ENCODE measurements around the gene SMTN. TPM values are rescaled to one million over a fixed set of nuclear protein-coding genes. Genes with fewer than 3 reads are reported as not detected.
"Not testable (repeated sequence)": the region's sequence is repeated elsewhere in the genome, so short reads cannot be mapped to it uniquely, and the experiment has no call there.

SMTN gene
- total RNA-seq, 4 donors from 2014 or later: 171 to 341 (median 219) TPM

DNA sequence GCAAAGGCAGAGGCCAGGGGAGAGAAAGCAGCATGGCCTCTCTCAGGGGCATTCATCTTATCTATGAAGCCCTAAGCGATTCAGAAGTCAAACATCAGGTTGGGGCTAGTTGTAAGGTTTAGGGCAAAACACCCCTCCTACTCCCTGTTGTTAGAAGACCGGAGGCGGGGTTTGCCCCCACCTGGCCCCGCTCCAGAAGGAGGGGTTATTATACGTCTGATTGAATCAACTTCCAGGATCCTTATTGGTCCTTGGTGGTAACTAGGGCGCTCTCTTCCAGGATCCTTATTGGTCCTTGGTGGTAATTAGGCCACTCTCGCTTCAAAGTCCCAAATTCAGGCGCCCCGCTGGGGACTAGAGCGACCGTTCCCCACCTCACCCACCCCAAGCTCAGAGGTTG lies 12.1 kb upstream of the SMTN start:
- Histone ChIP-seq H3K27ac (no peak overlapping the region), H3K4me1 (no peaks in the 10 kb centered on the region), H3K4me3 (no peak overlapping the region), H3K27me3 (no peaks in the 10 kb centered on the region), H3K9me3 (no peaks in the 10 kb centered on the region), H3K36me3 (no peaks in the 10 kb centered on the region)
- intact Hi-C loops (cut with DNase I; ENCODE audit: low total_unique reads): no loop called here
- DNase-seq: no peak
- no peak for TF ChIP-seq POLR2A (IDR thresholded peaks at IDR 0.05)
- TF ChIP-seq, protein P1, sequence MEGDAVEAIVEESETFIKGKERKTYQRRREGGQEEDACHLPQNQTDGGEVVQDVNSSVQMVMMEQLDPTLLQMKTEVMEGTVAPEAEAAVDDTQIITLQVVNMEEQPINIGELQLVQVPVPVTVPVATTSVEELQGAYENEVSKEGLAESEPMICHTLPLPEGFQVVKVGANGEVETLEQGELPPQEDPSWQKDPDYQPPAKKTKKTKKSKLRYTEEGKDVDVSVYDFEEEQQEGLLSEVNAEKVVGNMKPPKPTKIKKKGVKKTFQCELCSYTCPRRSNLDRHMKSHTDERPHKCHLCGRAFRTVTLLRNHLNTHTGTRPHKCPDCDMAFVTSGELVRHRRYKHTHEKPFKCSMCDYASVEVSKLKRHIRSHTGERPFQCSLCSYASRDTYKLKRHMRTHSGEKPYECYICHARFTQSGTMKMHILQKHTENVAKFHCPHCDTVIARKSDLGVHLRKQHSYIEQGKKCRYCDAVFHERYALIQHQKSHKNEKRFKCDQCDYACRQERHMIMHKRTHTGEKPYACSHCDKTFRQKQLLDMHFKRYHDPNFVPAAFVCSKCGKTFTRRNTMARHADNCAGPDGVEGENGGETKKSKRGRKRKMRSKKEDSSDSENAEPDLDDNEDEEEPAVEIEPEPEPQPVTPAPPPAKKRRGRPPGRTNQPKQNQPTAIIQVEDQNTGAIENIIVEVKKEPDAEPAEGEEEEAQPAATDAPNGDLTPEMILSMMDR (IDR thresholded peaks at IDR 0.05): no peak
- in situ Hi-C loops (cut with MboI; ENCODE audit: low pct_ligation_motif_present in 1 of 4, low pct_unique_long_range_greater_than_20kb in 1 of 4, low sequenced_read_pairs in 3 of 4): no loop called here
- WGBS, 2 donors (ENCODE audit: low coverage in 1 of 2): 96 to 100% methylated on average over 5 to 11 of the region's 11 CpGs

DNA sequence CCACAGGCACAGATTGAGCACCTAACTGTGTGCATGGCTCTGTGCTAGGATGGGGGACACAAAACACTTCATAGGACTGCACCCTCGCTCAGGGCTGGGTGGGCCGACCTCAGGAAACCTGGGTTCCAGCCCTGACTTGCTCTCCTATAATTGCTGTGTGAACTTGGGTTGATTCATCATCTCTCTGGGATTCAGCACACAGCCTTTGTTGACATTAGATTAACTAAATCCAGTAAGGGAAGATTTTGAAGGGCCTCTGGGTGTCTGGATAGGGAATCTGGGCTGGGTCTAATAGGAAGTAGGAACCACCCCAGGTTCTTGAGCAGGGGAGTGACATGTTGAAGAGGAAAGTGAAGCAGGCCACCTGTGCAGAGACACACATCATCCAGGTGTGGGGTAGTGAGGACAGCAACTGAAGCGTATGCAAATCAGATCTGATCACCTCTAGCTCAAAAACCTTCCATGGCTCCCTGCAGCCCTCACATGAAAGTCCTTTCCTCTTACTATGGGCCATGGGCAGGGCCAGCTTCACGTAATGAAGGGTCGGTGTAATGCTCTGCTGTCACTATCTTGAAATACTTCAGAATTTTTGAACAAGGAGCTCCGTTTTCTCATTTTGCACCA lies 11.3 kb upstream of the SMTN start:
- H3K27ac ChIP-seq; H3K9me3 ChIP-seq; in situ Hi-C loops (cut with MboI; ENCODE audit: low pct_ligation_motif_present in 1 of 4, low pct_unique_long_range_greater_than_20kb in 1 of 4, low sequenced_read_pairs in 3 of 4); intact Hi-C loops (cut with DNase I; ENCODE audit: low total_unique reads); H3K27me3 ChIP-seq; DNase-seq; H3K36me3 ChIP-seq; H3K4me1 ChIP-seq; H3K4me3 ChIP-seq: not testable (repeated sequence)
- WGBS, 2 donors (ENCODE audit: low coverage in 1 of 2): 87 to 88% methylated on average over 4 to 6 of the region's 6 CpGs

- DNase-seq; intact Hi-C loops (cut with DNase I; ENCODE audit: low total_unique reads); H3K4me1 ChIP-seq; in situ Hi-C loops (cut with MboI; ENCODE audit: low pct_ligation_motif_present in 1 of 4, low pct_unique_long_range_greater_than_20kb in 1 of 4, low sequenced_read_pairs in 3 of 4); H3K4me3 ChIP-seq; H3K9me3 ChIP-seq; H3K27me3 ChIP-seq; H3K27ac ChIP-seq; H3K36me3 ChIP-seq: not testable (repeated sequence)
- 61 to 88% methylated on average over 3 to 9 of the region's 9 CpGs for WGBS, 2 donors (ENCODE audit: low coverage in 1 of 2)
Observed at GRCh38 chr22:31073125-31073524, 8.0 kb upstream of the SMTN start.

- intact Hi-C loops (cut with DNase I; ENCODE audit: low total_unique reads); H3K27me3 ChIP-seq; H3K27ac ChIP-seq; H3K4me1 ChIP-seq; H3K36me3 ChIP-seq; H3K4me3 ChIP-seq; H3K9me3 ChIP-seq; DNase-seq; in situ Hi-C loops (cut with MboI; ENCODE audit: low pct_ligation_motif_present in 1 of 4, low pct_unique_long_range_greater_than_20kb in 1 of 4, low sequenced_read_pairs in 3 of 4): not testable (repeated sequence)
- 90 to 100% methylated on average over 1 to 4 of the region's 5 CpGs for WGBS, 2 donors (ENCODE audit: low coverage in 1 of 2)
Observed at GRCh38 chr22:31073545-31074145, 7.5 kb upstream of the SMTN start.

DNA sequence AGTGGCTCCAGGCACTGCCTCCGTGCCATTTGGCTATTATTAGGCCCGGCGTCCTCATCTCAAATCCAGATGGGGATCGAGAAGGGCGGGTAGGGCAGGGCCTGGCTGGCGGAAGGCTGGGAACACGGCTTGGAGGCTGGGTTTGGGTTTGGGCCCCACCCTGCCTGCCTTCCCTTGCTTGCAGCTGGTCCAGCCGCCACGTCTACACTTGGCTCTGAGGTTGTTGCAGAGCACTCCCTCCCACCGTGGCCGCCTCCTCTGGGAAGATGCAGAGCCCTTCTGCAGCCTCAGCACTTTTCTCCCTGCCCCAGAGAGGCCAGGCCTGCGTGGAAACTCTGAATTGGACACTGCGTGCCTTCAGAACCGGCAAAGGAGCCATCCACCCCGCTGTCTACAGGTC lies 5.2 kb upstream of the SMTN start:
- Histone ChIP-seq H3K27me3 (no peaks in the 10 kb centered on the region), H3K4me3 (no peak overlapping the region), H3K36me3 (no peaks in the 10 kb centered on the region), H3K9me3 (no peaks in the 10 kb centered on the region), H3K27ac (peak overlapping the region; percentile 64 to 82 (median 72)), H3K4me1 (peaks cover 0 to 28% (median 20%) of the 10 kb centered on the region in 4 donors)
- TF ChIP-seq EP300 (IDR thresholded peaks at IDR 0.05; ENCODE audit: low read depth) (no peak), POLR2A (IDR thresholded peaks at IDR 0.05) (no peak), POLR2AphosphoS5 (IDR thresholded peaks at IDR 0.05) (peak in 1 of 3 donors; percentile 9)
- TF ChIP-seq, protein P1 (IDR thresholded peaks at IDR 0.05): no peak
- in situ Hi-C loops (cut with MboI; ENCODE audit: low pct_ligation_motif_present in 1 of 4, low pct_unique_long_range_greater_than_20kb in 1 of 4, low sequenced_read_pairs in 3 of 4): no loop called here
- DNase-seq: peak; percentile 70
- intact Hi-C loops (cut with DNase I; ENCODE audit: low total_unique reads): no loop called here
- WGBS, 2 donors (ENCODE audit: low coverage in 1 of 2): 77% methylated on average over 15 of the region's 15 CpGs; no CpG with 5 or more reads in 1 of the 2 donors

- WGBS, 2 donors (ENCODE audit: low coverage in 1 of 2): 87 to 100% methylated on average over 1 to 6 of the region's 6 CpGs
- intact Hi-C loops (cut with DNase I; ENCODE audit: low total_unique reads) (no loop called here), in situ Hi-C loops (cut with MboI; ENCODE audit: low pct_ligation_motif_present in 1 of 4, low pct_unique_long_range_greater_than_20kb in 1 of 4, low sequenced_read_pairs in 3 of 4) (no loop called here)
- Histone ChIP-seq H3K36me3 (no peaks in the 10 kb centered on the region), H3K9me3 (no peaks in the 10 kb centered on the region), H3K27ac (peak overlapping the region in 3 of 4 donors; percentile 96 to 97 (median 97)), H3K4me1 (peaks cover 7 to 41% (median 31%) of the 10 kb centered on the region in 4 donors), H3K4me3 (no peak overlapping the region), H3K27me3 (no peaks in the 10 kb centered on the region)
- TF ChIP-seq POLR2A (IDR thresholded peaks at IDR 0.05) (no peak), POLR2AphosphoS5 (IDR thresholded peaks at IDR 0.05) (no peak), EP300 (IDR thresholded peaks at IDR 0.05; ENCODE audit: low read depth) (no peak)
- TF ChIP-seq, protein P1 (IDR thresholded peaks at IDR 0.05): no peak
- DNase-seq: no peak
Observed at GRCh38 chr22:31077681-31078080, 3.4 kb upstream of the SMTN start.

DNA sequence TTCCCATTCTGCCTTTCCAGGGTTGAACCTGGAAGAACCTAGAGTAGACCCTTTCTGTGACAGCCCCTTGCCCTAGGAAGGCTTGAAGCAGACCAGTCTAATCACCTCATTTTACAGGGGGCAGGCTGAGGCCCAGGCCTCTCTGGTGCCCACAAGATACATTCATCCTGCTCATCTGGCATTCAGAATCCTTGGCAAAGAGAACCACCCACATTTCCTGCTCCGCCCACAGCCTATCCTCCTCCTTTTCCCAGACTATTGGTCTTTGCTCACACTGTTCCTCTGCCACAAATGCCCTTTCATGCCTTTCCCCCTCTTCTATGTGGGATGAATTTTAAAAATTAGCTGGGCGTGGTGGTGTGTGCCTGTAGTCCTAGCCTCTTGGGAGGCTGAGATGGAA lies 2.7 kb upstream of the SMTN start:
- H3K36me3 ChIP-seq; in situ Hi-C loops (cut with MboI; ENCODE audit: low pct_ligation_motif_present in 1 of 4, low pct_unique_long_range_greater_than_20kb in 1 of 4, low sequenced_read_pairs in 3 of 4); H3K4me3 ChIP-seq; H3K9me3 ChIP-seq; intact Hi-C loops (cut with DNase I; ENCODE audit: low total_unique reads); H3K27me3 ChIP-seq: not testable (repeated sequence)
- Histone ChIP-seq H3K4me1 (peaks cover 14 to 48% (median 38%) of the 10 kb centered on the region in 4 donors), H3K27ac (peak overlapping the region; percentile 90 to 97 (median 96))
- 53 to 54% methylated on average over 2 of the region's 2 CpGs for WGBS, 2 donors (ENCODE audit: low coverage in 1 of 2)
- DNase-seq: peak; percentile 41
